Measurements from ENCODE around the gene METAP2.

Gene METAP2

DNA sequence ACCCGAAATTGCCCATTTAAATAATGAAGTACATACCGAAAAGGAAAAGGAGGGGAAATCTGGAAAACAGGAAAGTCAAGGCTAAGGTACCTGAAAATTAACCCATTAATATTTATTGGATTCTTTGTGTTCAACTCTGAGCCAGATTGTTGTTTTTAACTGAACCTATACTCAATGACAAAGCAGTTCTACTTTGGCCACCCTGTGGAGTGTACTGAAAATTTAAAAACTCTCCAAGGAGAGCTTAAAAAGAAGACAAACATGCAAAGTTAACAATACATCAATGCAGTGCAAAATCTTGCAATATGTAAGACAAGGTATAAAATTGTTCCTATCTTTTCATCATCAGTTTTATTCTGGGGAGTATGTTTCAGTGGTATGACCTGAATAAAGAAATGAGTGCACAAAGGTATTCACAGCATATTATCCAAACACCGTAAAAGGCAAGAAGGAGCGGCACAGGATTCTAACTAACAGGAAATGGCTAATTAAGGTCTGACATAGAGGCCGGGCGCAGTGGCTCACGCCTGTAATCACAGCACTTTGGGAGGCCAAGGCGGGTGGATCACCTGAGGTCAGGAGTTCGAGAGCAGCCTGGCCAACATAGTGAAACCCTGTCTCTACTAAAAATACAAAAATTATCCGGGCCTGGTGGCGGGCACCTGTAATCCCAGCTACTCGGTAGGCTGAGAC, 75.6 kb downstream of the METAP2 start:
- DNase-seq (ENCODE audit: low read depth): no peak

DNA sequence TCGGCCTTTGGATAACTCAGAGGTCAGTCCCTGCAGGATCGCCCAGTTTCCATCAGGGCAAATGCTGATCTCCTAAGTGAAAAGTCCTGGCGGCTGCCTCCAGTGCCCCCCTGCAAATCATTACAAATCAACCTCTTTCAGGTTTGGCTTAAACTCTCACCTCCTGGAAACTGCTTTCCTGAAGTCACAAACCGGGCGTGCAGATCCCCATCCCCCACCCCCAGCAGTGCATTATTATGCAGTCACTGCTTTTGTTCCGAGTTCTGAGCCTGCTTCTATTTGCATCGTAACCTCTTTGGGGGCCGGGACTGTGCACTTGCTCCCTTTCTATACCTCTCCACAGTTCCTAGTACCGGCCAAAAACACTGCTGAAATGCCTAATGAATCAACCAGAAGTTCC, 77.4 kb downstream of the METAP2 start, which contains the start of gene USP44:
USP44 (minus strand) TSS at position 172 of the 400 bp plus-strand sequence. CDS start 17,220 bp downstream, outside the sequence.
- no peak for DNase-seq (ENCODE audit: low read depth)

DNA sequence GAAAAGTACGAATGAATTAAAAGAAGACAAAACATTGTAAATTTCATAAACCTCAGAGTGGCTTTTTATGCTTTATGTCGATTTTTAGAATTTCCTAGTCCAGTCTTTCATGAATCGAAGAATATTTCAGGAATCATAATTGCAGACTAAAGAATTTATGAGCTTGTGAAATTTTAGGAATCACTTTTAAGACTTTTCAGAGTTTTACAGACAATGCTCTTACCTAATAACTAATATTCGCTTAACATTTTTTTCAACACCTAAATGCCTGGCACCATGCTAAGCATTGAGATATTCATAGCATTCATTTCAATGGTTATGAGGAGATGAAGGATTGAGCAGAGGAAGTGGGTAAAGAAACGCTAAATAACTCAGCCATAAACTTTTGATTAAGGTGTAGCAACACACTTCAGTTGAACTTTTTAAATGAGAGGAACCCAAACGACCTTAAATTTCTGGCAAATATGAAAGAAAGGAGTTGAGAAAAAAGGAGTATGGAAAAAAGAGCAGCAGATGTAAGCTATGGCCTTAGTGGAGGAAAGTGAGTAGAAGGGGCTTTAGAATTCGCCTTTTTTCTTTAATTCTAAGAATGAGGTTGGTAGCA, 78.1 kb downstream of the METAP2 start:
- DNase-seq (ENCODE audit: low read depth): no peak

DNA sequence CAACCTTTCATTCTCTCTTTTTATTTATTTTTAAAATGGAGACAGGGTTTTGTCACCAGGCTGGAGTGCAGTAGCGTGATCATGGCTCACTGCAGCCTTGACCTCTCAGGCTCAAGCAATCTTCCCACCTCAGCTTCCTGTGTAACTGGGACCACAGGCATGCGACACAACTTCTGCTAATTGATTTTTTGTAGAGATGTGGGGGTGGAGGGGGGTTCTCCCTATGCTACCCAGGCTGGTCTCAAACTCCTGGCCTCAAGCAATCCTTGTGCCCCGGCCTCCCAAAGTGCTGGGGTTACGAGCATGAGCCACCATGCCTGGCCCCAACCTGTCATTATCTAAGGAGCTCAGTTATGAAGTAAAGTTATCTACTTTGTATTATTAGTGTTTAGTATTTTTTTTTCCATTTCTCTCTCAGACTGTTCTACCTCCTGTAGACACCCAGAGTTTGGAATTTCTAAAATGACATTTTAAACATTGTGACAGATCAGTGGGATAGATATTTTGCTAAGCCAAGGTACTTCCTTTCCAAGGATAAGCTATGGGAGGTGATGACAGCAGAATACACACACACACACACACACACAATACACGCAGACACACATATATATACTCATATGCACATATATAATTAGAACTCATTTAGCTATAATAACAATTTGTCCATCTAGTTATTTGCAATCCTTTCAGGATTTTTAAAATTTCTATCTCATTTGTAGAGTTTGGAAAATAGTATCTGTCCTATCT, 79.4 kb downstream of the METAP2 start:
- DNase-seq (ENCODE audit: low read depth): no peak

DNA sequence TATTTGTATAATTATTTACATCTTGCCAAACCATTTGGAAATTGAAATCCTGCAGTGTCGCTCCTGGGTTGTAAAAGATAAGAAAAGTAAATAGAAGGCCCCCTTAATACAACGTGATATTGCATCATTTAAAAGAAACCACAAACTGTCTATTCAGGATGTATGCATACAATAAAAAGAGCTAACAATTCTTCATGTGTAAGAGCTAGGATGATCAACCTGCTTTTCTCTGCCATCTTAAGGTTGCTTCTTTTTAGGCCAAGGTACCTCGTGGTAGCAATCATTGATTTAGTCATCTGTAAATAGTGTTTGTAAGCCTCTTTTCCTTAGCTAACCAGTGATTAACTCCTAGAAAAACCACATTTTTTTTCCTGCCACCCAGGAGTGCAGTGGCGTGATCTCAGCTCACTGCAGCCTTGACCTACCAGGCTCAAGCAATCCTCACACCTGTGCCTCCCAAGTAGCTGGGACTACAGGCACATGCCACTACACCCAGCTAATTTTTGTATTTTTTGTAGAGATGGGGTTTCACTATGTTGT, 80.7 kb downstream of the METAP2 start:
- no peak for DNase-seq (ENCODE audit: low read depth)

DNA sequence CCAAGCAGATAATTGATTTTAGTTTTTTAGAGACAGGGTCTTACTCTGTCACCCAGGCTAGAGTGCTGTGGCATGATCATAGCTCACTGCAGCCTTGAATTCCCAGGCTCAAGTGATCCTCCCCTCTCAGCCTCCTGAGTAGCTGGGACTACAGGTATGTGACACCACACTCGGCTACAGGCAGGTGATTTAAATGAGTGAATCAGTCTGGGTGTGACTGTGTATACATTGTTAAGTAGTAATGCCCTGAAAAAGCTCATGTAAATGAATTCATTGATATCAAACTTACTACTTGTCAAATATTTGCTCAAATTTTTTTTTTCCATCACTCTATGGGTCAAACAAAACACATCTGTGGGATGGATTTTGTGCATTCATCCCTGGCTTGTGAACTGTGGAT, 83.7 kb downstream of the METAP2 start:
- no peak for DNase-seq (ENCODE audit: low read depth)
